NT2/D1 (cell line): ENCODE data around the gene NES.

Experiments used
- DNase-seq: peaks from one replicate; pipeline ENCODE4 v3.0.0-alpha.2; 2011; ENCODE audit warnings: low read depth, low spot score
- H3K27me3 ChIP-seq: 2 replicates; pipeline ENCODE4 v1.6.0; 2011; ENCODE audit warnings: mild to moderate bottlenecking; ENCODE audit not compliant: insufficient read length, insufficient read depth
- H3K36me3 ChIP-seq: 2 replicates; pipeline ENCODE4 v1.6.1; 2011; ENCODE audit warnings: mild to moderate bottlenecking, low read length, mixed read lengths; ENCODE audit not compliant: insufficient read depth, insufficient read length
- H3K4me1 ChIP-seq: 2 replicates; pipeline ENCODE4 v1.5.1; 2011; ENCODE audit not compliant: insufficient read depth, insufficient read length
- H3K4me3 ChIP-seq: 2 replicates; pipeline ENCODE4 v1.5.1; 2011; ENCODE audit warnings: low read depth; ENCODE audit not compliant: insufficient read length
- H3K9ac ChIP-seq: 2 replicates; pipeline ENCODE4 v1.6.0; 2011; ENCODE audit warnings: low read depth; ENCODE audit not compliant: insufficient read length
- H3K9me3 ChIP-seq: 2 replicates; pipeline ENCODE4 v1.5.1; 2011; ENCODE audit warnings: mild to moderate bottlenecking, low read length; ENCODE audit not compliant: insufficient read depth
- SUZ12 ChIP-seq: IDR thresholded peaks from 2 replicates; pipeline ENCODE4 v1.6.1; 2011; ENCODE audit not compliant: insufficient read length, insufficient read depth; ENCODE audit errors: extremely low read depth
- YY1 ChIP-seq: IDR thresholded peaks from 2 replicates; pipeline ENCODE4 v1.6.1; 2011; ENCODE audit not compliant: insufficient read length, insufficient read depth
- ZNF274 ChIP-seq: IDR thresholded peaks from 2 replicates; pipeline ENCODE4 v1.6.1; 2011; ENCODE audit warnings: mild to moderate bottlenecking, low read depth, low read length

The NES gene

GRCh38 chr1:156706657-156707416 is 29.6 kb upstream of the NES start:
- peak overlapping the region; percentile 91 for H3K4me3 ChIP-seq
- TF ChIP-seq YY1 (no peak), SUZ12 (no peak), ZNF274 (no peak)
- H3K9me3 ChIP-seq = no peaks in the 10 kb centered on the region
- peaks cover 19% of the 10 kb centered on the region for H3K36me3 ChIP-seq
- DNase-seq = no peak
- H3K4me1 ChIP-seq = peaks cover 37% of the 10 kb centered on the region
- H3K27me3 ChIP-seq = no peaks in the 10 kb centered on the region
- H3K9ac ChIP-seq = peak overlapping the region; percentile 96

- H3K9ac ChIP-seq = peak overlapping the region; percentile 96
- no peaks in the 10 kb centered on the region for H3K9me3 ChIP-seq
- TF ChIP-seq SUZ12 (no peak), YY1 (no peak), ZNF274 (no peak)
- peaks cover 40% of the 10 kb centered on the region for H3K4me1 ChIP-seq
- peak; percentile 93 for DNase-seq
- peaks cover 27% of the 10 kb centered on the region for H3K36me3 ChIP-seq
- no peaks in the 10 kb centered on the region for H3K27me3 ChIP-seq
- peak overlapping the region; percentile 91 for H3K4me3 ChIP-seq
Measured at GRCh38 chr1:156705918-156706656, 28.9 kb upstream of the NES start.

- peak within 1 kb of the TSS; percentile 96 for H3K9ac ChIP-seq
- H3K4me1 ChIP-seq = peaks cover 40% of the 10 kb centered on the region
- TF ChIP-seq SUZ12 (no peak), YY1 (no peak), ZNF274 (no peak)
- no peaks in the 10 kb centered on the region for H3K9me3 ChIP-seq
- peaks cover 34% of the 10 kb centered on the region for H3K36me3 ChIP-seq
- H3K27me3 ChIP-seq = no peaks in the 10 kb centered on the region
- no peak for DNase-seq
- peak within 1 kb of the TSS; percentile 91 for H3K4me3 ChIP-seq
Measured at GRCh38 chr1:156705321-156705917, 28.2 kb upstream of the NES start, which contains the start of gene CRABP2. Gene CRABP2 (minus strand): TSS chr1:156705583. CDS start chr1:156705446, 137 bp downstream.

- Histone ChIP-seq H3K27me3 (no peaks in the 10 kb centered on the region), H3K9me3 (no peaks in the 10 kb centered on the region; the same call in 1 of the 2 replicates), H3K9ac (peak overlapping the region; percentile 96), H3K4me1 (peaks cover 36% of the 10 kb centered on the region), H3K4me3 (peak overlapping the region; percentile 91), H3K36me3 (peaks cover 39% of the 10 kb centered on the region)
- TF ChIP-seq YY1 = no peak
- TF ChIP-seq SUZ12 = no peak
- TF ChIP-seq ZNF274 = no peak
- no peak for DNase-seq
Measured at GRCh38 chr1:156704930-156705320, 27.7 kb upstream of the NES start.

- no peak for TF ChIP-seq YY1
- TF ChIP-seq ZNF274 = no peak
- TF ChIP-seq SUZ12 = no peak
- peaks cover 29% of the 10 kb centered on the region for H3K4me1 ChIP-seq
Measured at GRCh38 chr1:156704166-156704711, 27.0 kb upstream of the NES start.

DNA sequence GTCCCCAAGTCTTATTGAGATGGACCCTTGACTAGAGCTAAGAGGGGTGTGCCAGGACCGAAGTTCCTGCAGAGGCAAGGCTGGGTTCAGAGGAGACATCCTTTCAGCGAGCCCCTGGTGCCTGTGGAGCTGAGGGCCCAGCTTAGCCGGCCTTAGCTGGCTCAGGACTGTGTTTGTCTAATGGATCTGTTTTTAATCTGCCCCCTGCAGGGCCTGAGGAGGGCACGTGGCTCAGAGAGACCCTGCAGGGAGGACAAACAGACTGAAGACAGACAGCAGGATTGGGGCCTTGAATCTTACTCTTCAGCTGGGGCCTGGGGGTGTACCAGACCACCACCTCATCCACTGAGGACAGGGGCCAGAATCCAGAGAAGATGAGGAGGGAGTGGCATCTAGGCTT is 26.5 kb upstream of the NES start:
- no peak for TF ChIP-seq YY1
- TF ChIP-seq ZNF274 = no peak
- no peak for TF ChIP-seq SUZ12
- no peaks in the 10 kb centered on the region for H3K27me3 ChIP-seq
- no peak for DNase-seq
- peaks cover 24% of the 10 kb centered on the region for H3K4me1 ChIP-seq
- peaks cover 50% of the 10 kb centered on the region for H3K36me3 ChIP-seq
- peak overlapping the region; percentile 91 for H3K4me3 ChIP-seq
- peak overlapping the region; percentile 96 for H3K9ac ChIP-seq
- no peaks in the 10 kb centered on the region; the same call in 1 of the 2 replicates for H3K9me3 ChIP-seq

More at GRCh38 chr1:156704166-156704711, 27.0 kb upstream of the NES start:
- peaks cover 45% of the 10 kb centered on the region for H3K36me3 ChIP-seq
- no peaks in the 10 kb centered on the region; the same call in 1 of the 2 replicates for H3K9me3 ChIP-seq
- peak overlapping the region; percentile 91 for H3K4me3 ChIP-seq
- no peaks in the 10 kb centered on the region for H3K27me3 ChIP-seq
- no peak for DNase-seq
- H3K9ac ChIP-seq = peak overlapping the region; percentile 96

DNA sequence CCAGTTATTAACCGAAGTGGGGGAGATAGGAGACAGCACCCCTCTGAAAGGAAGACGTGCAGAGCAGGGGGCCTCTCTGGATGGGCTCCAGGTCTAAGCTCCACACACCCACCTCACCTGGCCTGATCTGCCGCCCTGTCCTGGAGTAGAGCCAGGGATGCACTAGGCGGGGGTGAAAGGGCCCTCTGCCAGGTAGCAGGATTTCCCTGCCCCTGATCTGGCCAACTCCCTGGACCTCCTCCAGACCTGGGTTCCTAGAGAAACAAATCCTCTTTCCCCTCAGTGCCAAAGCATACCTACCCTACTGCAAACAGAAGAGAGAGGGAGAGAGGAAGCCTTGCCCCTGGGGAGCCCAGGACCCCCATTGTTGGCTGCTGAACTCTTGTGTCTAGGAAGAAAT is 26.1 kb upstream of the NES start:
- Histone ChIP-seq H3K27me3 (no peaks in the 10 kb centered on the region), H3K36me3 (peaks cover 53% of the 10 kb centered on the region), H3K9me3 (no peaks in the 10 kb centered on the region; the same call in 1 of the 2 replicates), H3K4me1 (peaks cover 23% of the 10 kb centered on the region), H3K4me3 (peak overlapping the region; percentile 91), H3K9ac (peak overlapping the region; percentile 96)
- TF ChIP-seq SUZ12 = no peak
- no peak for TF ChIP-seq ZNF274
- no peak for TF ChIP-seq YY1
- DNase-seq = no peak
